Measurements from ENCODE around the gene GPC1.

DNA sequence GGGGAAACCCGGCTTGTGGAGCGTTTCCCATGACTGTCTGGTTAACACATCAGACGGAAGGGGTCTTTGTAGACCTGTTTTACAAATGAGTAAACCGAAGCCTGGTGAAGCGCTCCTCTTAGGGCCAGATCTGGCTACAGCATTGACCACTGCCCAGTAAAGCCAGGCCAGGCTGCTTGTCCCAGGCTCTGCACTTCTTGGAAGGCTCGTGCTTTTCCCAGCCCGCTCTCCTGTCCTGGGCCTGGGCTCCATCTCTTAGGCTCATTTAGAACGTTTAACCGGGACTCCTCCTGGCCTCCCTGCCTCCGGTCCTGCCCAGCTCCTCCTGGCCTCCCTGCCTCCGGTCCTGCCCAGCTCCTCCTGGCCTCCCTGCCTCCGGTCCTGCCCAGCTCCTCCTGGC is 4.8 kb downstream of the GPC1 start:
- TF ChIP-seq POLR2A (IDR thresholded peaks at IDR 0.05): no peak
- TF ChIP-seq, protein P1, sequence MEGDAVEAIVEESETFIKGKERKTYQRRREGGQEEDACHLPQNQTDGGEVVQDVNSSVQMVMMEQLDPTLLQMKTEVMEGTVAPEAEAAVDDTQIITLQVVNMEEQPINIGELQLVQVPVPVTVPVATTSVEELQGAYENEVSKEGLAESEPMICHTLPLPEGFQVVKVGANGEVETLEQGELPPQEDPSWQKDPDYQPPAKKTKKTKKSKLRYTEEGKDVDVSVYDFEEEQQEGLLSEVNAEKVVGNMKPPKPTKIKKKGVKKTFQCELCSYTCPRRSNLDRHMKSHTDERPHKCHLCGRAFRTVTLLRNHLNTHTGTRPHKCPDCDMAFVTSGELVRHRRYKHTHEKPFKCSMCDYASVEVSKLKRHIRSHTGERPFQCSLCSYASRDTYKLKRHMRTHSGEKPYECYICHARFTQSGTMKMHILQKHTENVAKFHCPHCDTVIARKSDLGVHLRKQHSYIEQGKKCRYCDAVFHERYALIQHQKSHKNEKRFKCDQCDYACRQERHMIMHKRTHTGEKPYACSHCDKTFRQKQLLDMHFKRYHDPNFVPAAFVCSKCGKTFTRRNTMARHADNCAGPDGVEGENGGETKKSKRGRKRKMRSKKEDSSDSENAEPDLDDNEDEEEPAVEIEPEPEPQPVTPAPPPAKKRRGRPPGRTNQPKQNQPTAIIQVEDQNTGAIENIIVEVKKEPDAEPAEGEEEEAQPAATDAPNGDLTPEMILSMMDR (IDR thresholded peaks at IDR 0.05): no peak

Data from Peyer's patch (tissue), 4 donors.